ENCODE measurements around the gene TMEM53. TPM values are rescaled to one million over a fixed set of nuclear protein-coding genes. Genes with fewer than 3 reads are reported as not detected.

TMEM53 gene
- total RNA-seq, 4 donors from 2014 or later: 5.2 to 23.4 (median 9.9) TPM

DNA sequence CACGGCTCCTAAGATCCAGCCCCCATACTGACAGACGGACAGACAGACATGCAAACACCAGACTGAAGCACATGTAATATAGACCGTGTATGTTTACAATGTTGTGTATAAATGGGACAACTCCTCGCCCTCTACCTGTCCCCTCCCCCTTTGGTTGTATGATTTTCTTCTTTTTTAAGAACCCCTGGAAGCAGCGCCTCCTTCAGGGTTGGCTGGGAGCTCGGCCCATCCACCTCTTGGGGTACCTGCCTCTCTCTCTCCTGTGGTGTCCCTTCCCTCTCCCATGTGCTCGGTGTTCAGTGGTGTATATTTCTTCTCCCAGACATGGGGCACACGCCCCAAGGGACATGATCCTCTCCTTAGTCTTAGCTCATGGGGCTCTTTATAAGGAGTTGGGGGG, 23.2 kb downstream of the TMEM53 start:
- WGBS, 2 donors: 85 to 95% methylated on average over 8 of the region's 8 CpGs
- intact Hi-C loops (cut with DNase I; ENCODE audit: low total_unique reads): no loop called here

GRCh38 chr1:44650159-44650831, 24.0 kb downstream of the TMEM53 start:
- 81 to 84% methylated on average over 17 to 22 of the region's 23 CpGs for WGBS, 2 donors
- intact Hi-C loops (cut with DNase I; ENCODE audit: low total_unique reads): no loop called here
- no peak for DNase-seq (ENCODE audit: low spot score in 2 of 2)

More for the DNA sequence above, 23.2 kb downstream of the TMEM53 start:
- DNase-seq (ENCODE audit: low spot score in 2 of 2): no peak
- no peak for TF ChIP-seq POLR2A (IDR thresholded peaks at IDR 0.05)
- TF ChIP-seq, protein P1, sequence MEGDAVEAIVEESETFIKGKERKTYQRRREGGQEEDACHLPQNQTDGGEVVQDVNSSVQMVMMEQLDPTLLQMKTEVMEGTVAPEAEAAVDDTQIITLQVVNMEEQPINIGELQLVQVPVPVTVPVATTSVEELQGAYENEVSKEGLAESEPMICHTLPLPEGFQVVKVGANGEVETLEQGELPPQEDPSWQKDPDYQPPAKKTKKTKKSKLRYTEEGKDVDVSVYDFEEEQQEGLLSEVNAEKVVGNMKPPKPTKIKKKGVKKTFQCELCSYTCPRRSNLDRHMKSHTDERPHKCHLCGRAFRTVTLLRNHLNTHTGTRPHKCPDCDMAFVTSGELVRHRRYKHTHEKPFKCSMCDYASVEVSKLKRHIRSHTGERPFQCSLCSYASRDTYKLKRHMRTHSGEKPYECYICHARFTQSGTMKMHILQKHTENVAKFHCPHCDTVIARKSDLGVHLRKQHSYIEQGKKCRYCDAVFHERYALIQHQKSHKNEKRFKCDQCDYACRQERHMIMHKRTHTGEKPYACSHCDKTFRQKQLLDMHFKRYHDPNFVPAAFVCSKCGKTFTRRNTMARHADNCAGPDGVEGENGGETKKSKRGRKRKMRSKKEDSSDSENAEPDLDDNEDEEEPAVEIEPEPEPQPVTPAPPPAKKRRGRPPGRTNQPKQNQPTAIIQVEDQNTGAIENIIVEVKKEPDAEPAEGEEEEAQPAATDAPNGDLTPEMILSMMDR (IDR thresholded peaks at IDR 0.05): no peak
- no peak overlapping the region for H3K4me3 ChIP-seq (ENCODE audit: low read depth, poor library complexity, severe bottlenecking)

GRCh38 chr1:44649788-44650158, 24.5 kb downstream of the TMEM53 start:
- no peak for DNase-seq (ENCODE audit: low spot score in 2 of 2)
- no peak for TF ChIP-seq POLR2A (IDR thresholded peaks at IDR 0.05)
- TF ChIP-seq, protein P1 (IDR thresholded peaks at IDR 0.05): no peak
- intact Hi-C loops (cut with DNase I; ENCODE audit: low total_unique reads): no loop called here
- WGBS, 2 donors: 85 to 88% methylated on average over 13 of the region's 13 CpGs
- no peak overlapping the region for H3K4me3 ChIP-seq (ENCODE audit: low read depth, poor library complexity, severe bottlenecking)

More at GRCh38 chr1:44650159-44650831, 24.0 kb downstream of the TMEM53 start:
- no peak for TF ChIP-seq POLR2A (IDR thresholded peaks at IDR 0.05)
- TF ChIP-seq, protein P1 (IDR thresholded peaks at IDR 0.05): no peak
- no peak overlapping the region for H3K4me3 ChIP-seq (ENCODE audit: low read depth, poor library complexity, severe bottlenecking)

DNA sequence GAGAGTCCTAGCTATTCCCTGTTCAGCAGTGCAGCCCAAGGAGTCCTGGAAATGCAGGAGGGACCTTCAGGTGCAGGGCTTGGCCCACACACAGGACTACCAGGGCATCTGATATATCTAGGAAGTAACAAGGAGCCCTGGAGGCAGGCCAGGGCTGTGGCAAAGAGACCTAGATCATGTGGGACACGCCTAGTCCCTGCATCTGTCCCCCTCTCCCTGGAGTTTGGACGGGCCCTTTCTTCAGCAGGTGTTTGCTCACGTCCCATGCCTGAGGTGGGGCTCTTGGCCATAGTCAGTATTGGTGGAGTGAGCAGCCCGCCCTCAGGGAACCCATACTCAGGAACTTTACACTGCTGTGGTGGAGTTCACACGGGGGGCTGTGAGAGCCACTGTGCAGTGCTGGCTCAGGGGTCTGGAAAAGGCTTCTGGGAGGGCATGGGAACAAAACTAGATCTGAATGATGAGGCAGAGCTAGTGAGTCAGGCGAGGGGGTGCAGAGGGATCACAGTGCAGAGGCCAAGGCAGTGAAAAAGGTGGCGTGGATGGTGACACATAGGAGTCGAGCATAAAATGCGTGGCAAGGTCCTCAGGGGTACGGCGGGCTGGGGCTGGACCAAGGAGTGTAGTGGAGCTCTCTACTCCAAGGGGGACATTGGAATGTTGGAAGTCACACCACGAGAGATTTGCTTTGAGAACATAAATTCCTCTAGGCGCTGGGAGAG, 25.6 kb downstream of the TMEM53 start:
- no peak for DNase-seq (ENCODE audit: low spot score in 2 of 2)
- 88% methylated on average over 13 of the region's 13 CpGs for WGBS, 2 donors
- TF ChIP-seq, protein P1 (IDR thresholded peaks at IDR 0.05): no peak
- TF ChIP-seq POLR2A (IDR thresholded peaks at IDR 0.05): no peak
- no peak overlapping the region for H3K4me3 ChIP-seq (ENCODE audit: low read depth, poor library complexity, severe bottlenecking)
- intact Hi-C loops (cut with DNase I; ENCODE audit: low total_unique reads): no loop called here

GRCh38 chr1:44647896-44648295, 26.4 kb downstream of the TMEM53 start:
- WGBS, 2 donors: 75 to 95% methylated on average over 2 of the region's 2 CpGs
- intact Hi-C loops (cut with DNase I; ENCODE audit: low total_unique reads): no loop called here
- TF ChIP-seq, protein P1 (IDR thresholded peaks at IDR 0.05): no peak
- no peak for TF ChIP-seq POLR2A (IDR thresholded peaks at IDR 0.05)
- no peak overlapping the region for H3K4me3 ChIP-seq (ENCODE audit: low read depth, poor library complexity, severe bottlenecking)
- DNase-seq (ENCODE audit: low spot score in 2 of 2): no peak

Measured in lower leg skin (tissue), 4 donors.